Measurements from ENCODE around the gene PRKD1.

Gene PRKD1

DNA sequence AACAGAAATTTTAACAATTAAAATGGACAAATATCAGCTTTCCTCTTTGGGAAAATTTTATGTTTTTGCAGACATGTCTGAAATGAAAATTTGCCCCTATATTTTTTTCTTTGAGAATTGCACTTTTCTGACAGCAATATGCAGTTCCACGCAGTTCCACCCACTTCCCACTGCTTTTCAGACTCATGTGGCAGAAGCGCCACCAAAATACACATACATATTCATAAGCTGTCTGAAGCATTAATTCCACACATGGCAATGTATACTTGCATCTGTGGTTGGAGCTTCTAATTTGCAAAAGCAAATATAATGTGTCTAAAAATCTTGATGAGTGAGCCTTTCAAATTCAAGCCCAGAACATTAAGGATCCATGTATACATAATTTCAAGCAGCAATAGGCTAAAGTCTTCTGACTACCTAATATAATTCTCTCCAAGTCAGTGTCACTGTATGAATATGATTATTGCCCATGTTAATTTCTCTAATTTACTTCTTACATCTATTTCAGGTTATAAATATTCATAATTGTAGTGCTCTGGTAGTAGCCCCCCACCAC, 129.5 kb downstream of the PRKD1 start:
- Histone ChIP-seq H4K20me1 (ENCODE audit: insufficient read depth, low read length) (no peaks in the 10 kb centered on the region), H3K9ac (ENCODE audit: low read length) (no peak overlapping the region), H3F3A (ENCODE audit: insufficient read depth, low read length) (no peaks in the 10 kb centered on the region), H2AFZ (ENCODE audit: low read length) (no peak overlapping the region), H3K27me3 (ENCODE audit: insufficient read depth, low read length) (no peaks in the 10 kb centered on the region), H3K27ac (ENCODE audit: low read depth, low read length, poor library complexity, severe bottlenecking) (no peak overlapping the region), H3K9me2 (ENCODE audit: low read depth, low read length) (no peaks in the 10 kb centered on the region), H3K9me3 (ENCODE audit: low read length) (no peaks in the 10 kb centered on the region), H3K4me2 (ENCODE audit: low read length) (no peak overlapping the region), H3K4me3 (ENCODE audit: low read depth, low read length, poor library complexity, severe bottlenecking) (no peak overlapping the region), H3K4me1 (ENCODE audit: insufficient read depth, low read length, severe bottlenecking) (no peaks in the 10 kb centered on the region), H3K79me2 (ENCODE audit: insufficient read depth, low read length) (no peaks in the 10 kb centered on the region), H3K36me3 (ENCODE audit: insufficient read depth, low read length) (no peaks in the 10 kb centered on the region)
- TF ChIP-seq, protein P1, sequence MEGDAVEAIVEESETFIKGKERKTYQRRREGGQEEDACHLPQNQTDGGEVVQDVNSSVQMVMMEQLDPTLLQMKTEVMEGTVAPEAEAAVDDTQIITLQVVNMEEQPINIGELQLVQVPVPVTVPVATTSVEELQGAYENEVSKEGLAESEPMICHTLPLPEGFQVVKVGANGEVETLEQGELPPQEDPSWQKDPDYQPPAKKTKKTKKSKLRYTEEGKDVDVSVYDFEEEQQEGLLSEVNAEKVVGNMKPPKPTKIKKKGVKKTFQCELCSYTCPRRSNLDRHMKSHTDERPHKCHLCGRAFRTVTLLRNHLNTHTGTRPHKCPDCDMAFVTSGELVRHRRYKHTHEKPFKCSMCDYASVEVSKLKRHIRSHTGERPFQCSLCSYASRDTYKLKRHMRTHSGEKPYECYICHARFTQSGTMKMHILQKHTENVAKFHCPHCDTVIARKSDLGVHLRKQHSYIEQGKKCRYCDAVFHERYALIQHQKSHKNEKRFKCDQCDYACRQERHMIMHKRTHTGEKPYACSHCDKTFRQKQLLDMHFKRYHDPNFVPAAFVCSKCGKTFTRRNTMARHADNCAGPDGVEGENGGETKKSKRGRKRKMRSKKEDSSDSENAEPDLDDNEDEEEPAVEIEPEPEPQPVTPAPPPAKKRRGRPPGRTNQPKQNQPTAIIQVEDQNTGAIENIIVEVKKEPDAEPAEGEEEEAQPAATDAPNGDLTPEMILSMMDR (IDR thresholded peaks at IDR 0.05; ENCODE audit: low read length): no peak
- no peak for TF ChIP-seq EZH2 (IDR thresholded peaks at IDR 0.05; ENCODE audit: borderline replicate concordance, low read length)

DNA sequence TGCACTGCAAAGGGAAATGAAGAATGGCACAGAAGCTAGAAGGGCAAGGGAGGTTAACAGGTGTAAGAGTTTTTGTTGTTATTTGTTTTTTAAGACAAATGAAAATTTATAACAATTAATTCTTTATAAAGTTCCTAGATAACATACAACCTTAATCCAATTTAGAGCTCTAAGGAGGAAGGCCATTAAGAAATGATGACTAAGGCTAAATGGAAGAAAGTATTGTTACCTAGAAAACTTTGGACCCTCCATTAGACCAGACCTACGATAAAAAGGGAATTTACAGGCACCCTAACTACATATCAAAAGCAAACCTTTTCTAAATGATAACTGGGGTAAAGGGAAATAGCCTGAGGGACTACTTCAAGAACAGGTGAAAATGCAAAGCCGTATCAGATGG, 130.8 kb downstream of the PRKD1 start:
- H3K9ac ChIP-seq (ENCODE audit: low read length): no peak overlapping the region
- no peaks in the 10 kb centered on the region for H4K20me1 ChIP-seq (ENCODE audit: insufficient read depth, low read length)
- no peak overlapping the region for H3K27ac ChIP-seq (ENCODE audit: low read depth, low read length, poor library complexity, severe bottlenecking)
- H3K27me3 ChIP-seq (ENCODE audit: insufficient read depth, low read length): no peaks in the 10 kb centered on the region
- no peaks in the 10 kb centered on the region for H3K36me3 ChIP-seq (ENCODE audit: insufficient read depth, low read length)
- no peaks in the 10 kb centered on the region for H3K79me2 ChIP-seq (ENCODE audit: insufficient read depth, low read length)
- no peak overlapping the region for H2AFZ ChIP-seq (ENCODE audit: low read length)
- no peaks in the 10 kb centered on the region for H3F3A ChIP-seq (ENCODE audit: insufficient read depth, low read length)
- no peak for TF ChIP-seq EZH2 (IDR thresholded peaks at IDR 0.05; ENCODE audit: borderline replicate concordance, low read length)
- TF ChIP-seq, protein P1 (IDR thresholded peaks at IDR 0.05; ENCODE audit: low read length): no peak
- H3K9me3 ChIP-seq (ENCODE audit: low read length): no peaks in the 10 kb centered on the region
- H3K4me2 ChIP-seq (ENCODE audit: low read length): no peak overlapping the region
- no peaks in the 10 kb centered on the region for H3K4me1 ChIP-seq (ENCODE audit: insufficient read depth, low read length, severe bottlenecking)
- H3K9me2 ChIP-seq (ENCODE audit: low read depth, low read length): no peaks in the 10 kb centered on the region
- no peak overlapping the region for H3K4me3 ChIP-seq (ENCODE audit: low read depth, low read length, poor library complexity, severe bottlenecking)

DNA sequence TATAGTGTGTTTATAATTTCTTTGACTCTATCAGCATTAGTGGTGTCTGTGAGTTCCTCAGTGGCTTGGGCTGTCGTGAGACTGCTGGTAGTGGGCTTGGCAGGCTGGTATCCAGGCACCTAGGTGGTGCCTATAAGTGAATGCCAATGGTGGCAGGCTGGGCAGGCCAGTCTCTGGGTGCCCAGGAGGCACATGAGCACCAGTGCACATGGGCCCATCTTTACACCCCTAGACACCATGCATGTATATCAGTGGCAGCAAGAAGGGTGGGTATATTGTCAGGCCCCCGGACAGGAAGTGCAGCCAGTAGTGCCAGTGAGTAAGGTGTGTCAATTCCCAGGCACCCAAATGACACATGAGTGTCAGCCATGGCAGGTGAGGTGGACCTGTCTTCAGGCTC, 138.2 kb downstream of the PRKD1 start:
- no peak overlapping the region for H3K9ac ChIP-seq (ENCODE audit: low read length)
- no peaks in the 10 kb centered on the region for H3F3A ChIP-seq (ENCODE audit: insufficient read depth, low read length)
- TF ChIP-seq, protein P1 (IDR thresholded peaks at IDR 0.05; ENCODE audit: low read length): no peak
- TF ChIP-seq EZH2 (IDR thresholded peaks at IDR 0.05; ENCODE audit: borderline replicate concordance, low read length): no peak
- no peaks in the 10 kb centered on the region for H3K9me3 ChIP-seq (ENCODE audit: low read length)
- no peaks in the 10 kb centered on the region for H3K79me2 ChIP-seq (ENCODE audit: insufficient read depth, low read length)
- no peaks in the 10 kb centered on the region for H3K9me2 ChIP-seq (ENCODE audit: low read depth, low read length)
- H3K27me3 ChIP-seq (ENCODE audit: insufficient read depth, low read length): no peaks in the 10 kb centered on the region
- no peak overlapping the region for H3K4me3 ChIP-seq (ENCODE audit: low read depth, low read length, poor library complexity, severe bottlenecking)
- H4K20me1 ChIP-seq (ENCODE audit: insufficient read depth, low read length): no peaks in the 10 kb centered on the region
- no peaks in the 10 kb centered on the region for H3K4me1 ChIP-seq (ENCODE audit: insufficient read depth, low read length, severe bottlenecking)
- no peak overlapping the region for H3K27ac ChIP-seq (ENCODE audit: low read depth, low read length, poor library complexity, severe bottlenecking)
- H3K36me3 ChIP-seq (ENCODE audit: insufficient read depth, low read length): no peaks in the 10 kb centered on the region
- no peak overlapping the region for H3K4me2 ChIP-seq (ENCODE audit: low read length)
- no peak overlapping the region for H2AFZ ChIP-seq (ENCODE audit: low read length)
